ENCODE measurements around the gene MAP3K14.

The MAP3K14 gene

GRCh38 chr17:45277216-45277849 lies 39.5 kb downstream of the MAP3K14 start:
- peak; percentile 89 for DNase-seq

- no peak for DNase-seq
Measured at GRCh38 chr17:45276031-45276430, 40.8 kb downstream of the MAP3K14 start.

- DNase-seq, result no peak
Measured at GRCh38 chr17:45274033-45274432, 42.8 kb downstream of the MAP3K14 start.

GRCh38 chr17:45273551-45273957 lies 43.3 kb downstream of the MAP3K14 start:
- no peak for DNase-seq

DNA sequence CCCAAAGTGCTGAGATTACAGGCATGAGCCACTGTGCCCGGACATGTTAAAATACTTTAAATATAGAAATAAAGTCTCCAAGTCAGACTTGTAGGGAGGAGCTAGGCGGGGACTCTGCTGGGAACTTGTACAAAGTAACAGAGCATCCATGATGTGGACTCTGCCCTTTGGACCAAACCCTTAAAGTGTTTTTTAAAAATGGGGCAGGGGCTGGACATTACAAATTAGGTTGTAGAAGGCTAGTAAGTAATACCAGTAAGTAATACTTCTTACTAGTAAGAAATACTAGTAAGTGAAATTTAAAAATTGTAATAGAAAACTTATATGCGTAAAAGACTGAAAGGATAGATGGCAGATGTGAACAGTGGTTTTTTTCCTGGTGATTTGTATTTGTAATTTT lies 45.2 kb downstream of the MAP3K14 start:
- DNase-seq, result no peak

DNA sequence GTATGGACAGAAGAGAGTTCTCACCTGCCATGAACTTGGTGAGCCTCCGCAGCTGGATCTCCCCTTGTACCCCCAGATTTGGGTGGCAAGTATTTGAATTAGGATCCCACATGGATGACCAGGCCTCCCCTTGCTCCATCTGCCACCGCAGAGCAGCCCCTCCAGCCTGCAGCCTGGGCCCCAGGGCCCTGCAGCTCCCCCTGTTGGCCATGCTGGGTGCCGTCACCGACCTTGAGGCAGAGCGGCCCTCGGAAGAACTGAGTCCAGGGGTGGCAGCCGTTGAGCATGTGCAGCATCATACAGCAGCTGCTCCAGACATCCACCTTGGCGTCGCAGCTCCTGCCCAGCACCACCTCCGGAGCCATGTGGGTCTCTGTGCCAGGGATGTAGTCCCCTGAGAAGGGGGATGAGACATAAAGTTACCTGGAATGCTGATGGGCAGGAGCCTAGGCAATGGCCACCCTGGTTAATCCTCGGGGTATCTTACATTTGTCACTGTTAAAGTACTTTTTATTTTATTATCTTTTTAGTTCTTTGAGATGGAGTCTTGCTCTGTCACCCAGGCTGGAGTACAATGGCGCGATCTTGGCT lies 45.9 kb downstream of the MAP3K14 start:
- no peak for DNase-seq

DNA sequence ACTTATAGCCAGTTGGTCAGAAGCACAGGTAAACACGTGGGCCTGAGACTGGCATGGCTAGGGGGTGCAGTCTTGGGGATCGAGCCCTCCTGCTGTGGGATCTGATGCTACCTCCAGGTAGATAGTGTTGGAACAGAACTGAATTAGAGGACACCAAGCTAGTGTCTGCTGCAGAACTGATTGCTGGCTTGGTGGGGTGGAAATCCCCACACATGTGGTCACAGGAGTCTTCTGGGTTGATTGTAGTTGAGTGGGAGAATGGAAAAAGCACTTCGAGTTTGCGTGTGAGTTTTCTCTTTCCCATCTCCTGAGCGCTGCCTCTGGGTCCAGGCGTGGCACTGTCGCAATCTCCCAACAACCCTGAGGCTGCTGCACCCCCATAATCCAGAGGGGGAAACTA lies 46.9 kb downstream of the MAP3K14 start:
- no peak for DNase-seq

GRCh38 chr17:45267436-45268055 lies 49.3 kb downstream of the MAP3K14 start:
- DNase-seq, result no peak

DNA sequence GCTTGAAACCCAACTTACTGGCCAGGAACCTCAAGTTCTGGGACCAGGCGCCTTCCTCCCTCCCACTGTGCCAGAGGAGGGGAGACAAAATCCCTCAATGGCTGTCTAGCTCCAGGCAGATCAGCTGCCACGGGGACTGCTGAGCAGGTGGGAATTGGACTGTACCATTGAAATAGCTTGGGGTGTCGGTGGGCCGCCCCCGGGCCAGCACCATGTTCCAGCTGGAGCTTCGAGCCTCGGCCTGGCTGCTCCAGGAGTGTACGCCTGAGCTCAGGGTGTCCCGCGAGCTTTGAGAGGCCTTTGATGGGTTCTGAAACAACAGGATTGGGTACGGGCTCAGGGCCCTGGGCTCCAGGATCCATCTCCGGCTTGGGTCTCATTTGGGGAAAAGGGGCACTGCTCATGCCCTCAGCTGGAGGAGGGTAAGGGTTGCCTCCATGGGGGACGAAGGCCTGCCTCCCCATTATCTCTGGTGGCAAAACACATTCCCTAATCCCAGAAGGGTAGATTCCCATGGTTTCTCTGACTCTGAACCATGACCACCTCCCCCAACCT lies 50.4 kb downstream of the MAP3K14 start:
- no peak for DNase-seq

DNA sequence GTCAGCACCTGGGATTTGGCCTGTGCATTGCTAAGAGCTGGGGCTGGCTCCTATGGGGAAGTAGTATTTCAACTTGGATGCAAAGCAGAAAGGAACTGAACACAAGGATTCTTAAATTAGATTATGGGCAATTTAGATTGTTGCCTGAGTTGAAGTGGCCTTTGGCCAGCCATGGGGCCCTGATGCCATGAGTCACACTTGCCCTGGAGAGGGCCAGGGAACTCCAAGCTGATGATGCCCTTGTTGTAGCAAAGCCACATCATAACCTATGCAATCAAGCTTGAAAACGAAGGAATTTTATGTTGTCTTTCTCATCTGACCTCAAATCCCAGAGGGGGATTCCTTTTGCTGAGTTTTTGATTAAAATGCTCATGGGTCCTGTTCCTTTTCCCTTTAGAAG lies 51.0 kb downstream of the MAP3K14 start:
- DNase-seq, result peak; percentile 86

- DNase-seq, result no peak
Measured at GRCh38 chr17:45264988-45265387, 51.8 kb downstream of the MAP3K14 start.

GRCh38 chr17:45264430-45264829 lies 52.4 kb downstream of the MAP3K14 start:
- DNase-seq, result no peak

- DNase-seq, result no peak
Measured at GRCh38 chr17:45263477-45263860, 53.4 kb downstream of the MAP3K14 start.

- DNase-seq, result peak; percentile 37
Measured at GRCh38 chr17:45262516-45263476, 54.0 kb downstream of the MAP3K14 start.

- peak; percentile 45 for DNase-seq
Measured at GRCh38 chr17:45261577-45262515, 55.0 kb downstream of the MAP3K14 start, which contains the start of gene SPATA32. Gene SPATA32 (minus strand): TSS chr17:45262094. CDS start chr17:45262016, 78 bp downstream.

DNA sequence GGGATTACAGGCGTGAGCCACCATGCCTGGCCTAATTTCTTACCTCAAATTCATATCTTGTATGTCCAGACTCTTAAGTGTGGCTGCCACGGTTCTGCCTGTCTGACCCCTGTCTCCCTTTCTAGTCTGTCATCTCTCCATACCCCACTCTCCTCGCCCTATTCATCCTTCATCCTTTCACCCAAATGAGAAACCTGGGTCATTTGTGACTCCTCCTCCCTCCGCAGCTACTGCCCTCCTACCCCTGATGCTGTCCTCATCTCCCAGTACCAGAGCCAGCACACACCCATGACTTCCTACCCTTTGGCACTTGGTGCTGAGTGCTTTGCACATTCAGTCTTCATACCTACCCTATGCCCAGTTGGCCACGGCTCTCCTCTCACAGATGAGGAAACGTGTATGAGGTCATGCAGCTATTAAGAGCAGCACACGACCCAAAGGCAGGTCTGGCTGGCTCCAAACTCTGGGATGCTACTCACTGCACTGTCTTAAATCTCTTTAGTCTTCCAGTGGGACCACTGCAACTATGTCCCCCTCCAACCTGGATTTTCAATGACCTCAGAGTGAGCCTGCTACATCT lies 56.5 kb downstream of the MAP3K14 start:
- no peak for DNase-seq

DNA sequence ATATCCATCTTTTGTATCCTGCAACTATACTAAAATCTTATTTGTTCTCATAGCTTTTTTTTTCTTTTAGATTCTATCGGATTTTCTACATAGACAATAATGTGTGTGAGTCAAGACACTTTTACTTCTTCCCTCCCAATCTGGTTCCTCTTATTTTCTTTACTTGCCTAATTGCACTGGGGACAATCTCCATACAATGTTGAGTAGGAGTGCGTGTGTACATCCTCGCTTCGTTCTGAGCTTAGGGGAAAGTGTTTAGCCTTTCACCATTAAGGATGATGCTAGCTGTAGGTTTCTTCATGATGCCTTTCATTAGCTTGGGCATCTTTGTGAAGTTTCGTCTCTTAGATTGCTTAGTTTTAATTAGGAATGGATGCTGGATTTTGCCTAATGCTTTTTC lies 57.8 kb downstream of the MAP3K14 start:
- DNase-seq, result no peak

- DNase-seq, result no peak
Measured at GRCh38 chr17:45257115-45257514, 59.7 kb downstream of the MAP3K14 start.

GRCh38 chr17:45256114-45256966 lies 60.5 kb downstream of the MAP3K14 start:
- no peak for DNase-seq

- DNase-seq, result no peak
Measured at GRCh38 chr17:45255358-45255757, 61.5 kb downstream of the MAP3K14 start.

All from fibroblast of upper back skin (primary cell).